ENCODE data around the gene ARSG.
"Not testable (repeated sequence)": the region's sequence is repeated elsewhere in the genome, so short reads cannot be mapped to it uniquely, and the experiment has no call there.

Gene ARSG

GRCh38 chr17:68307443-68307842, 16.1 kb downstream of the ARSG start:
- no peak for DNase-seq

GRCh38 chr17:68308486-68308885, 17.2 kb downstream of the ARSG start:
- not testable (repeated sequence) for DNase-seq

- not testable (repeated sequence) for DNase-seq
Measured at GRCh38 chr17:68309066-68309670, 17.9 kb downstream of the ARSG start.

GRCh38 chr17:68310152-68310551, 18.9 kb downstream of the ARSG start:
- peak; percentile 64 for DNase-seq

- DNase-seq, result peak; percentile 40
Measured at GRCh38 chr17:68314916-68315535, 23.7 kb downstream of the ARSG start.

GRCh38 chr17:68315930-68316329, 24.6 kb downstream of the ARSG start:
- no peak for DNase-seq

GRCh38 chr17:68317458-68317857, 26.2 kb downstream of the ARSG start:
- no peak for DNase-seq

- no peak for DNase-seq
Measured at GRCh38 chr17:68318103-68318991, 27.1 kb downstream of the ARSG start.

- no peak for DNase-seq
Measured at GRCh38 chr17:68319410-68320162, 28.3 kb downstream of the ARSG start.

- DNase-seq, result no peak
Measured at GRCh38 chr17:68320311-68320865, 29.1 kb downstream of the ARSG start.

GRCh38 chr17:68320943-68321555, 29.8 kb downstream of the ARSG start:
- no peak for DNase-seq

- DNase-seq, result no peak
Measured at GRCh38 chr17:68321556-68321954, 30.3 kb downstream of the ARSG start.

- no peak for DNase-seq
Measured at GRCh38 chr17:68322630-68323029, 31.3 kb downstream of the ARSG start.

- no peak for DNase-seq
Measured at GRCh38 chr17:68324114-68324513, 32.8 kb downstream of the ARSG start.

- DNase-seq, result no peak
Measured at GRCh38 chr17:68324654-68325336, 33.5 kb downstream of the ARSG start.

GRCh38 chr17:68325961-68326360, 34.7 kb downstream of the ARSG start:
- no peak for DNase-seq

GRCh38 chr17:68326681-68327080, 35.4 kb downstream of the ARSG start:
- no peak for DNase-seq

- no peak for DNase-seq
Measured at GRCh38 chr17:68327823-68328557, 36.7 kb downstream of the ARSG start.

- no peak for DNase-seq
Measured at GRCh38 chr17:68328676-68329075, 37.4 kb downstream of the ARSG start.

GRCh38 chr17:68329331-68329730, 38.0 kb downstream of the ARSG start:
- no peak for DNase-seq

- not testable (repeated sequence) for DNase-seq
Measured at GRCh38 chr17:68331932-68332331, 40.6 kb downstream of the ARSG start.
